ENCODE results near the gene LINGO4.

The LINGO4 gene

DNA sequence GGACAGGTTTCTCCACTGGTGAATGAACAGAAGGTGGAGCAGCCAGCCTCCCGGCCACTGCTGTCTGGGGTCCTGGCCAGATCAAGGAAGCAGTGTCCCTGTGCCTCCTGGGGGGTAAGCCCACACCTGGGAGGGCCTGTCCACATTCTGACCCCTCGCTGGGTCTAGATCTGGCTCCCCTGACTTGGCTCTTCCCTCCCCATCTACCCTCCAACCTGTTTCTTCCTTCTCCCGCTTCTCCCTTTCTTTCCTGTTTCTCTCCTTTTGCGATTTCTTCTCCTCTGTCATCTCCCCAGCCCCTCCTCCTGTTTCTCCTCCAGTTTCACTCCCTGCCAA lies 26.0 kb upstream of the LINGO4 start (continued):
- no peak for TF ChIP-seq TCF4 (CRISPR knock-in tag; IDR thresholded peaks at IDR 0.05; ENCODE audit: borderline replicate concordance)

- ATAC-seq, result no peak
- no peak for TF ChIP-seq OSR1 (CRISPR knock-in tag; IDR thresholded peaks at IDR 0.05)
- no peak for TF ChIP-seq ZFP30 (CRISPR knock-in tag; IDR thresholded peaks at IDR 0.05)
- no peak for TF ChIP-seq ZNF70 (CRISPR knock-in tag; IDR thresholded peaks at IDR 0.05)
- no peak for TF ChIP-seq ARNTL (CRISPR knock-in tag; IDR thresholded peaks at IDR 0.05; ENCODE audit: borderline replicate concordance, low read depth)
- no peak for TF ChIP-seq PATZ1 (CRISPR knock-in tag; IDR thresholded peaks at IDR 0.05; ENCODE audit: borderline replicate concordance)
- TF ChIP-seq TOX (CRISPR knock-in tag; IDR thresholded peaks at IDR 0.05; ENCODE audit: borderline replicate concordance), result no peak
- TF ChIP-seq ZC3H10 (CRISPR knock-in tag; IDR thresholded peaks at IDR 0.05), result no peak
- no peak for TF ChIP-seq POU6F1 (CRISPR knock-in tag; IDR thresholded peaks at IDR 0.05; ENCODE audit: borderline replicate concordance, low read depth)
- no peak for TF ChIP-seq BACH2 (CRISPR knock-in tag; IDR thresholded peaks at IDR 0.05; ENCODE audit: borderline replicate concordance)
- no peak for TF ChIP-seq ZNF565 (CRISPR knock-in tag; conservative IDR thresholded peaks at IDR 0.05; ENCODE audit: low read depth)
- TF ChIP-seq, protein P1, sequence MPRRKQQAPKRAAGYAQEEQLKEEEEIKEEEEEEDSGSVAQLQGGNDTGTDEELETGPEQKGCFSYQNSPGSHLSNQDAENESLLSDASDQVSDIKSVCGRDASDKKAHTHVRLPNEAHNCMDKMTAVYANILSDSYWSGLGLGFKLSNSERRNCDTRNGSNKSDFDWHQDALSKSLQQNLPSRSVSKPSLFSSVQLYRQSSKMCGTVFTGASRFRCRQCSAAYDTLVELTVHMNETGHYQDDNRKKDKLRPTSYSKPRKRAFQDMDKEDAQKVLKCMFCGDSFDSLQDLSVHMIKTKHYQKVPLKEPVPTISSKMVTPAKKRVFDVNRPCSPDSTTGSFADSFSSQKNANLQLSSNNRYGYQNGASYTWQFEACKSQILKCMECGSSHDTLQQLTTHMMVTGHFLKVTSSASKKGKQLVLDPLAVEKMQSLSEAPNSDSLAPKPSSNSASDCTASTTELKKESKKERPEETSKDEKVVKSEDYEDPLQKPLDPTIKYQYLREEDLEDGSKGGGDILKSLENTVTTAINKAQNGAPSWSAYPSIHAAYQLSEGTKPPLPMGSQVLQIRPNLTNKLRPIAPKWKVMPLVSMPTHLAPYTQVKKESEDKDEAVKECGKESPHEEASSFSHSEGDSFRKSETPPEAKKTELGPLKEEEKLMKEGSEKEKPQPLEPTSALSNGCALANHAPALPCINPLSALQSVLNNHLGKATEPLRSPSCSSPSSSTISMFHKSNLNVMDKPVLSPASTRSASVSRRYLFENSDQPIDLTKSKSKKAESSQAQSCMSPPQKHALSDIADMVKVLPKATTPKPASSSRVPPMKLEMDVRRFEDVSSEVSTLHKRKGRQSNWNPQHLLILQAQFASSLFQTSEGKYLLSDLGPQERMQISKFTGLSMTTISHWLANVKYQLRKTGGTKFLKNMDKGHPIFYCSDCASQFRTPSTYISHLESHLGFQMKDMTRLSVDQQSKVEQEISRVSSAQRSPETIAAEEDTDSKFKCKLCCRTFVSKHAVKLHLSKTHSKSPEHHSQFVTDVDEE (CRISPR knock-in tag; IDR thresholded peaks at IDR 0.05), result no peak
- TF ChIP-seq ISL1 (CRISPR knock-in tag; IDR thresholded peaks at IDR 0.05), result no peak
- no peak for TF ChIP-seq ESRRG (CRISPR knock-in tag; IDR thresholded peaks at IDR 0.05)
- no peak for TF ChIP-seq TCF4 (CRISPR knock-in tag; IDR thresholded peaks at IDR 0.05; ENCODE audit: borderline replicate concordance)
- no peak for TF ChIP-seq SNAI2 (CRISPR knock-in tag; IDR thresholded peaks at IDR 0.05)
- TF ChIP-seq PPARA (CRISPR knock-in tag; IDR thresholded peaks at IDR 0.05; ENCODE audit: borderline replicate concordance), result no peak
- no peak for TF ChIP-seq CSRNP3 (CRISPR knock-in tag; IDR thresholded peaks at IDR 0.05)
- TF ChIP-seq CSDC2 (CRISPR knock-in tag; IDR thresholded peaks at IDR 0.05), result no peak
- no peak for TF ChIP-seq RARB (CRISPR knock-in tag; IDR thresholded peaks at IDR 0.05)
Observed at GRCh38 chr1:151830055-151830454, 24.8 kb upstream of the LINGO4 start.

GRCh38 chr1:151829352-151830046 lies 24.3 kb upstream of the LINGO4 start:
- no peak for TF ChIP-seq CSDC2 (CRISPR knock-in tag; IDR thresholded peaks at IDR 0.05)
- TF ChIP-seq, protein P2, sequence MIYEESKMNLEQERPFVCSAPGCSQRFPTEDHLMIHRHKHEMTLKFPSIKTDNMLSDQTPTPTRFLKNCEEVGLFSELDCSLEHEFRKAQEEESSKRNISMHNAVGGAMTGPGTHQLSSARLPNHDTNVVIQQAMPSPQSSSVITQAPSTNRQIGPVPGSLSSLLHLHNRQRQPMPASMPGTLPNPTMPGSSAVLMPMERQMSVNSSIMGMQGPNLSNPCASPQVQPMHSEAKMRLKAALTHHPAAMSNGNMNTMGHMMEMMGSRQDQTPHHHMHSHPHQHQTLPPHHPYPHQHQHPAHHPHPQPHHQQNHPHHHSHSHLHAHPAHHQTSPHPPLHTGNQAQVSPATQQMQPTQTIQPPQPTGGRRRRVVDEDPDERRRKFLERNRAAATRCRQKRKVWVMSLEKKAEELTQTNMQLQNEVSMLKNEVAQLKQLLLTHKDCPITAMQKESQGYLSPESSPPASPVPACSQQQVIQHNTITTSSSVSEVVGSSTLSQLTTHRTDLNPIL (CRISPR knock-in tag; IDR thresholded peaks at IDR 0.05; ENCODE audit: low read depth), result no peak
- no peak for TF ChIP-seq ARNTL (CRISPR knock-in tag; IDR thresholded peaks at IDR 0.05; ENCODE audit: borderline replicate concordance, low read depth)
- TF ChIP-seq RARB (CRISPR knock-in tag; IDR thresholded peaks at IDR 0.05), result no peak
- TF ChIP-seq ZNF70 (CRISPR knock-in tag; IDR thresholded peaks at IDR 0.05), result no peak
- no peak for TF ChIP-seq GLIS3 (CRISPR knock-in tag; IDR thresholded peaks at IDR 0.05)
- TF ChIP-seq SNAI2 (CRISPR knock-in tag; IDR thresholded peaks at IDR 0.05), result no peak
- TF ChIP-seq ESRRG (CRISPR knock-in tag; IDR thresholded peaks at IDR 0.05), result no peak
- no peak for TF ChIP-seq TCF4 (CRISPR knock-in tag; IDR thresholded peaks at IDR 0.05; ENCODE audit: borderline replicate concordance)
- TF ChIP-seq PPARA (CRISPR knock-in tag; IDR thresholded peaks at IDR 0.05; ENCODE audit: borderline replicate concordance), result no peak
- TF ChIP-seq, protein P1 (CRISPR knock-in tag; IDR thresholded peaks at IDR 0.05), result no peak
- no peak for ATAC-seq
